ENCODE results near the gene HDHD3.
A peak's percentile ranks its signal among the peaks of the same experiment; 100 is the strongest.
"Not testable (repeated sequence)": the region's sequence is repeated elsewhere in the genome, so short reads cannot be mapped to it uniquely, and the experiment has no call there.

- TF ChIP-seq CTCF (IDR thresholded peaks at IDR 0.05) = peak; percentile 67 to 86 (median 82)
- TF ChIP-seq POLR2A (IDR thresholded peaks at IDR 0.05) = not testable (repeated sequence)
Observed at GRCh38 chr9:113406873-113407511, 30.2 kb upstream of the HDHD3 start.
